Measurements from ENCODE around the gene GPR141. TPM values are rescaled to one million over a fixed set of nuclear protein-coding genes. Genes with fewer than 3 reads are reported as not detected.

The GPR141 gene
- total RNA-seq (2014; rRNA removed): not detected in 2 replicates
- polyA plus RNA-seq (2012): not detected

- DNase-seq (ENCODE audit: low read depth): no peak
Measured at GRCh38 chr7:37683246-37684120, at the start of gene GPR141. TSS of gene GPR141 (plus strand) at chr7:37683766. CDS start at chr7:37740394, 56,628 bp downstream.

- DNase-seq (ENCODE audit: low read depth): no peak
Measured at GRCh38 chr7:37635346-37635745, 48.2 kb upstream of the GPR141 start.

GRCh38 chr7:37642028-37642540 lies 41.5 kb upstream of the GPR141 start:
- DNase-seq (ENCODE audit: low read depth): no peak

GRCh38 chr7:37643876-37644275 lies 39.7 kb upstream of the GPR141 start:
- DNase-seq (ENCODE audit: low read depth): no peak

- no peak for DNase-seq (ENCODE audit: low read depth)
Measured at GRCh38 chr7:37645282-37646050, 38.1 kb upstream of the GPR141 start.

- DNase-seq (ENCODE audit: low read depth): no peak
Measured at GRCh38 chr7:37656913-37657530, 26.5 kb upstream of the GPR141 start.

- no peak for DNase-seq (ENCODE audit: low read depth)
Measured at GRCh38 chr7:37657816-37658215, 25.8 kb upstream of the GPR141 start.

- no peak for DNase-seq (ENCODE audit: low read depth)
Measured at GRCh38 chr7:37659971-37660565, 23.5 kb upstream of the GPR141 start.

- DNase-seq (ENCODE audit: low read depth): no peak
Measured at GRCh38 chr7:37660614-37661013, 23.0 kb upstream of the GPR141 start.

GRCh38 chr7:37663693-37664092 lies 19.9 kb upstream of the GPR141 start:
- DNase-seq (ENCODE audit: low read depth): no peak

- DNase-seq (ENCODE audit: low read depth): no peak
Measured at GRCh38 chr7:37665352-37666022, 18.1 kb upstream of the GPR141 start.

GRCh38 chr7:37666026-37666799 lies 17.4 kb upstream of the GPR141 start:
- DNase-seq (ENCODE audit: low read depth): no peak

GRCh38 chr7:37669818-37670217 lies 13.7 kb upstream of the GPR141 start:
- DNase-seq (ENCODE audit: low read depth): no peak

GRCh38 chr7:37670436-37670835 lies 13.1 kb upstream of the GPR141 start:
- DNase-seq (ENCODE audit: low read depth): no peak

- DNase-seq (ENCODE audit: low read depth): no peak
Measured at GRCh38 chr7:37671876-37672275, 11.7 kb upstream of the GPR141 start.

- no peak for DNase-seq (ENCODE audit: low read depth)
Measured at GRCh38 chr7:37672926-37673325, 10.6 kb upstream of the GPR141 start.

GRCh38 chr7:37673523-37673922 lies 10.0 kb upstream of the GPR141 start:
- no peak for DNase-seq (ENCODE audit: low read depth)

- DNase-seq (ENCODE audit: low read depth): no peak
Measured at GRCh38 chr7:37674531-37674930, 9.0 kb upstream of the GPR141 start.

GRCh38 chr7:37675749-37676148 lies 7.8 kb upstream of the GPR141 start:
- no peak for DNase-seq (ENCODE audit: low read depth)

GRCh38 chr7:37684927-37685326 lies 1.4 kb downstream of the GPR141 start:
- DNase-seq (ENCODE audit: low read depth): no peak
